ENCODE measurements around the gene DLD.

DNA sequence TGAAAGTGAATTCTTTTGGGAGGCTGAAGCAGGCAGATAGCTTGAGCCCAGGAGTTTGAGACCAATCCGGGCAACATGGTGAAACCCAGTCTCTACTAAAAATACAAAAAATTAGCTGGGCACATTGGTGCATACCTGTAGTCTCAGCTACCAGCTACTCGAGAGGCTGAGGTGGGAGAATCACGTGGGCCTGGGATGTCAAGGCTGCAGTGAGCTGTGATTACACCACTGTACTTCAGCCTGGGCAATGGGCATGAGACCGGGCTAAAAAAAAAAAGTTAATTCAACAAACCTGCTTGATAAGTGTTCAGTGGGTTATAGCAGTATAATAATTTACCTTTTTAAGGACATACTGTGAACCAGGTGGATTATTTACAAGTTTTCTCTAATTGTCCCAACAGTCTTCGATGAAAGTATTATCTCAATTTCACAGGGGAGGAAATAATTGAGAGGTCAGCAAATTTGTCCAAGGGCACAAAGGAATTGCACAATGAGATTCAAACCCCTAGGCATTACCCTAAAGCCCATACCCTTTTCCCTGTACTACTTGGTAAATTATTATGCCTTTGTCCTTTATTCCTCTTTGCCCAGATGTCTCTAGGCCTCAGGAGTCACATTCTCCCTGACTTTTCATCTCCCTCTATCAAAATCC lies 13.1 kb upstream of the DLD start:
- TF ChIP-seq, protein P1, sequence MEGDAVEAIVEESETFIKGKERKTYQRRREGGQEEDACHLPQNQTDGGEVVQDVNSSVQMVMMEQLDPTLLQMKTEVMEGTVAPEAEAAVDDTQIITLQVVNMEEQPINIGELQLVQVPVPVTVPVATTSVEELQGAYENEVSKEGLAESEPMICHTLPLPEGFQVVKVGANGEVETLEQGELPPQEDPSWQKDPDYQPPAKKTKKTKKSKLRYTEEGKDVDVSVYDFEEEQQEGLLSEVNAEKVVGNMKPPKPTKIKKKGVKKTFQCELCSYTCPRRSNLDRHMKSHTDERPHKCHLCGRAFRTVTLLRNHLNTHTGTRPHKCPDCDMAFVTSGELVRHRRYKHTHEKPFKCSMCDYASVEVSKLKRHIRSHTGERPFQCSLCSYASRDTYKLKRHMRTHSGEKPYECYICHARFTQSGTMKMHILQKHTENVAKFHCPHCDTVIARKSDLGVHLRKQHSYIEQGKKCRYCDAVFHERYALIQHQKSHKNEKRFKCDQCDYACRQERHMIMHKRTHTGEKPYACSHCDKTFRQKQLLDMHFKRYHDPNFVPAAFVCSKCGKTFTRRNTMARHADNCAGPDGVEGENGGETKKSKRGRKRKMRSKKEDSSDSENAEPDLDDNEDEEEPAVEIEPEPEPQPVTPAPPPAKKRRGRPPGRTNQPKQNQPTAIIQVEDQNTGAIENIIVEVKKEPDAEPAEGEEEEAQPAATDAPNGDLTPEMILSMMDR (IDR thresholded peaks at IDR 0.05) = no peak
- TF ChIP-seq SIN3A (IDR thresholded peaks at IDR 0.05; ENCODE audit: borderline replicate concordance, insufficient read depth, low read depth, low read length) (no peak), POLR2AphosphoS5 (IDR thresholded peaks at IDR 0.05; ENCODE audit: low read depth, low read length) (no peak)
